Trophoblast cell (in vitro differentiated cells and primary cell): ENCODE measurements around the gene CYGB.

Source experiments
- DNase-seq, 2 donors: peaks; one replicate each; pipeline ENCODE4 v3.0.0-alpha.2; 2016
- H2AFZ ChIP-seq: 2 replicates; pipeline ENCODE4 v1.6.1; 2013; ENCODE audit warnings: low read length, moderate library complexity, mild to moderate bottlenecking; ENCODE audit not compliant: insufficient read depth, poor library complexity
- H2AK5ac ChIP-seq: 2 replicates; pipeline ENCODE4 v1.6.1; 2013; ENCODE audit warnings: mild to moderate bottlenecking, low read length
- H2BK120ac ChIP-seq: 2 replicates; pipeline ENCODE4 v1.6.1; 2013; ENCODE audit warnings: low read length, mild to moderate bottlenecking, moderate library complexity; ENCODE audit not compliant: insufficient read depth, poor library complexity
- H2BK12ac ChIP-seq: 2 replicates; pipeline ENCODE4 v1.6.1; 2013; ENCODE audit warnings: mild to moderate bottlenecking, low read length, moderate library complexity
- H2BK5ac ChIP-seq: 2 replicates; pipeline ENCODE4 v1.6.1; 2013; ENCODE audit warnings: low read length, low read depth, moderate library complexity, mild to moderate bottlenecking; ENCODE audit not compliant: poor library complexity
- H3K14ac ChIP-seq: 2 replicates; pipeline ENCODE4 v1.6.1; 2013; ENCODE audit warnings: mild to moderate bottlenecking, low read length
- H3K18ac ChIP-seq: 2 replicates; pipeline ENCODE4 v1.6.1; 2013; ENCODE audit warnings: mild to moderate bottlenecking, low read length
- H3K23ac ChIP-seq: 2 replicates; pipeline ENCODE4 v1.6.1; 2013; ENCODE audit warnings: low read length
- H3K27ac ChIP-seq: 2 replicates; pipeline ENCODE4 v1.5.1; 2013; ENCODE audit warnings: low read depth, mild to moderate bottlenecking, inconsistent platforms, low read length, moderate library complexity
- H3K27me3 ChIP-seq: 2 replicates; pipeline ENCODE4 v1.6.1; 2013; ENCODE audit warnings: inconsistent platforms, mild to moderate bottlenecking, low read length, moderate library complexity; ENCODE audit not compliant: insufficient read depth
- H3K36me3 ChIP-seq, 2 experiments: 1 replicate in 1 of 2; 2 replicates in 1 of 2; pipeline ENCODE4 v1.6.1; 2013; ENCODE audit warnings: low read length in 2 of 2, mild to moderate bottlenecking in 2 of 2, moderate library complexity in 1 of 2; ENCODE audit not compliant: insufficient read depth in 2 of 2, control insufficient read depth in 1 of 2
- H3K4ac ChIP-seq: 2 replicates; pipeline ENCODE4 v1.6.1; 2013; ENCODE audit warnings: low read depth, mild to moderate bottlenecking, low read length, moderate library complexity
- H3K4me1 ChIP-seq, 2 experiments: 1 replicate in 1 of 2; 2 replicates in 1 of 2; pipeline ENCODE4 v1.6.1; 2013; ENCODE audit warnings: low read length in 2 of 2, mild to moderate bottlenecking in 2 of 2, moderate library complexity in 1 of 2; ENCODE audit not compliant: insufficient read depth in 2 of 2, control insufficient read depth in 1 of 2
- H3K4me2 ChIP-seq: 2 replicates; pipeline ENCODE4 v1.6.1; 2013; ENCODE audit warnings: inconsistent platforms, mild to moderate bottlenecking, low read length, moderate library complexity
- H3K4me3 ChIP-seq: 2 replicates; pipeline ENCODE4 v1.5.1; 2013; ENCODE audit warnings: mild to moderate bottlenecking, low read depth, low read length, inconsistent platforms
- H3K79me1 ChIP-seq: one replicate; pipeline ENCODE4 v1.6.1; 2013; ENCODE audit warnings: low read length
- H3K79me2 ChIP-seq: 2 replicates; pipeline ENCODE4 v1.6.1; 2013; ENCODE audit warnings: low read length, mild to moderate bottlenecking; ENCODE audit not compliant: control insufficient read depth, insufficient read depth, poor library complexity
- H3K9ac ChIP-seq: 2 replicates; pipeline ENCODE4 v1.6.1; 2013; ENCODE audit warnings: mild to moderate bottlenecking, low read length
- H3K9me3 ChIP-seq: 2 replicates; pipeline ENCODE4 v1.6.1; 2013; ENCODE audit warnings: low read depth, mild to moderate bottlenecking, control low read depth, inconsistent platforms, low read length; ENCODE audit not compliant: insufficient read depth
- H4K12ac ChIP-seq: 2 replicates; pipeline ENCODE4 v1.6.1; 2013; ENCODE audit warnings: low read depth, mild to moderate bottlenecking, low read length, moderate library complexity
- H4K8ac ChIP-seq: 2 replicates; pipeline ENCODE4 v1.6.1; 2013; ENCODE audit warnings: low read depth, mild to moderate bottlenecking, low read length, moderate library complexity
- H4K91ac ChIP-seq: one replicate; pipeline ENCODE4 v1.6.1; 2013; ENCODE audit warnings: low read depth, mild to moderate bottlenecking, low read length, moderate library complexity
- WGBS: extraction: QIAGEN DNeasy Blood & Tissue Kit; methylation state at CpG from one replicate; pipeline ENCODE4 v1.1.7; 2013; ENCODE audit warnings: missing lambda C conversion rate; ENCODE audit not compliant: insufficient read length, insufficient coverage; ENCODE audit errors: extremely low coverage; 5-methylcytosine and 5-hydroxymethylcytosine counted together

Gene CYGB

DNA sequence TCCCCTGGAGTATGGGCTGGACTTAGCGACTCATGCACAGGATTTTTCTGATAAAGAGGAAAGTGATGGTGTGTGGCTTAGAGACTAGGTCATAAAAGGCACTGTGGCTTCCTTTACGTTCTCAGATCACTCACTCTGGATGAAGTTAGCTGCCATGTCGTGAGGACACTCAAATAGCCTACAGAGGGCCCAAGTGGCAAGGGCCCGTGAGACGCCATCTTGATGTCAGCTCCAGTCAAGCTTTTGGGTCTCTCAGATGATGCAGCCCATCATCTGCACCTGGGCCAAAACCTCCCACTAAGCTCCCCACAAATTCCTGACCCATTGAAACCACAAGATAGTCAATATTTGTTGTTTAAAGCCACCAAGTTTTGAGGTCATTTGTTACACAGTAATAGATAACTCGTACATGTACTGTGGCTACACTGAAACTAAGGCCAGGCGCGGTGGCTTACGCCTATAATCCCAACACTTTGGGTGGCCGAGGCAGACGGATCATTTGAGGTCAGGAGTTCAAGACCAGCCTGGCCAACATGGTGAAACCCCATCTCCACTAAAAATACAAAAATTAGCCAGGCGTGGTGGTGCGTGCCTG lies 33.5 kb upstream of the CYGB start:
- H3K36me3 ChIP-seq = peaks cover 5 to 8% of the 10 kb centered on the region in 2 experiments
- H3K4ac ChIP-seq = no peak overlapping the region
- no peak overlapping the region for H2BK12ac ChIP-seq
- H3K9ac ChIP-seq = no peak overlapping the region
- no peak overlapping the region for H3K18ac ChIP-seq
- no peaks in the 10 kb centered on the region for H3K27me3 ChIP-seq
- H3K4me3 ChIP-seq = no peak overlapping the region
- H3K4me1 ChIP-seq = peaks cover 0 to 4% of the 10 kb centered on the region in 2 experiments
- no peaks in the 10 kb centered on the region for H3K9me3 ChIP-seq
- no peak overlapping the region for H4K8ac ChIP-seq
- no peak overlapping the region for H3K14ac ChIP-seq
- no peak for DNase-seq
- H3K4me2 ChIP-seq = no peak overlapping the region
- H2BK120ac ChIP-seq = no peak overlapping the region
- H2BK5ac ChIP-seq = no peak overlapping the region
- no CpG with 5 or more reads among the region's 13 CpGs for WGBS
- H2AFZ ChIP-seq = no peak overlapping the region
- H3K27ac ChIP-seq = no peak overlapping the region
- H4K12ac ChIP-seq = no peak overlapping the region
- H3K79me1 ChIP-seq = no peaks in the 10 kb centered on the region
- no peak overlapping the region for H3K23ac ChIP-seq
- no peaks in the 10 kb centered on the region for H3K79me2 ChIP-seq
- H2AK5ac ChIP-seq = no peak overlapping the region
- no peak overlapping the region for H4K91ac ChIP-seq

DNA sequence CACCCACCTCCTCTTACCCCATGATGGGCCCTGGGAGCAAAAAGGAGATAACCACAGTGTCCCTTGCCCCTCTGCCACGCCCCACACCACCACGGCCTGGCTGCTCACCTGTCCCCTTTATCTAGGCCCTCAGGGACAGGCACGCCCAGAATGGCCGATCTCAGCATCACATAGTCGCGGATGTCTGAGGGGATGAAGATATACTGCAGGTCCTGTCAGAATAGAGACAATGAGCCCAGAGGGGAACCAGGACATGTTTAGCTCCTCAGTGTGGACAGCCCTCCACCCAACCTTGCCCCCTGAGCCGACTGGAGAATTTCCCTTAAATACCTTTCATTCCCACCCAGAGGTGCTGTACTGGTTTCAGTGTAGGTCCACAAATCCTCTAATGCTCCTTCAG lies 32.9 kb upstream of the CYGB start:
- Histone ChIP-seq H3K9ac (no peak overlapping the region), H3K4me3 (no peak overlapping the region), H3K79me1 (no peaks in the 10 kb centered on the region), H2BK5ac (no peak overlapping the region), H4K8ac (no peak overlapping the region), H2BK120ac (no peak overlapping the region), H3K23ac (no peak overlapping the region), H3K4me1 (peaks cover 0 to 4% of the 10 kb centered on the region in 2 experiments), H3K9me3 (no peaks in the 10 kb centered on the region), H3K79me2 (no peaks in the 10 kb centered on the region), H4K91ac (no peak overlapping the region), H3K18ac (no peak overlapping the region), H4K12ac (no peak overlapping the region), H3K36me3 (peaks cover 5 to 13% of the 10 kb centered on the region in 2 experiments), H2AFZ (no peak overlapping the region), H3K14ac (no peak overlapping the region), H2BK12ac (no peak overlapping the region), H2AK5ac (no peak overlapping the region), H3K27ac (no peak overlapping the region), H3K4ac (no peak overlapping the region), H3K27me3 (no peaks in the 10 kb centered on the region), H3K4me2 (no peak overlapping the region)
- DNase-seq = no peak
- no CpG with 5 or more reads among the region's 7 CpGs for WGBS

DNA sequence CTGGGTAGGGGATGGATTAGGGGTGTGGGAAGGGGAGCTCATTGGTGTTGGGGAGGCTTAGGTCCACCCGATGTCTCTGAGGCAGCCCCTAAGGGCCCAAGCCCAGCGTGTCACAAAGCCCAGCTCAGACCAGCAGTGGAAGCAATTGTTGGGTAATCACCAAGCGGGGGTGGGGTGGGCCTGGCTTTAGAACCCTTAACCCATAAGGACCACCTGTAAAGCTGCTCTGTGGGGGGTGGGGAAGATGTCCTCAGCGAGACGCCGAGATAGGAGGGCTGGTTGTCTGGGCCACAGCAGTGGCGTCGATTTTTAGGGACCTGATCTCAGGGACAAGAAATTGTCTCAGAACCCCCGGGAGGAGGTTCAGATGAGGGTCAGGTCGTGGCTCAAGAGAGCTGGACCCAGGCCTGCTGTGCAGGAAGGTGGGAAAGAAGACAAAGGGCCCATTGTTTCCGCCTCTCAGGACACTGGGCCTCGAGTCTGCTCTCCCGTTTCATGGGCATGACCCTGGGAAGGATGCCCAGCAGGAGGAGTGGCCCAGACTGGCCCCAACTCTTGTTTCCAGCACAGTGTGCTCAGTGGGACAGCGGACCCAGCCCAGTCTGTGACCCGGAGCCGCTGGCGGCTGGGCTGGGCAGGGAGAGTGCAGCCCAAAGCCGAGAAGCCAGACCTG lies 32.2 kb upstream of the CYGB start:
- Histone ChIP-seq H3K4me3 (no peak overlapping the region), H4K8ac (no peak overlapping the region), H2AFZ (no peak overlapping the region), H4K12ac (no peak overlapping the region), H3K9me3 (no peaks in the 10 kb centered on the region), H3K4me2 (no peak overlapping the region), H3K27me3 (no peaks in the 10 kb centered on the region), H3K27ac (no peak overlapping the region), H2AK5ac (no peak overlapping the region), H3K4me1 (peaks cover 0 to 4% of the 10 kb centered on the region in 2 experiments), H3K9ac (no peak overlapping the region), H3K4ac (no peak overlapping the region), H4K91ac (no peak overlapping the region), H3K23ac (no peak overlapping the region), H2BK120ac (no peak overlapping the region), H3K79me2 (no peaks in the 10 kb centered on the region), H3K79me1 (no peaks in the 10 kb centered on the region), H3K18ac (no peak overlapping the region), H2BK12ac (no peak overlapping the region), H3K14ac (no peak overlapping the region), H3K36me3 (peaks cover 5 to 18% of the 10 kb centered on the region in 2 experiments), H2BK5ac (no peak overlapping the region)
- DNase-seq = no peak
- no CpG with 5 or more reads among the region's 18 CpGs for WGBS

DNA sequence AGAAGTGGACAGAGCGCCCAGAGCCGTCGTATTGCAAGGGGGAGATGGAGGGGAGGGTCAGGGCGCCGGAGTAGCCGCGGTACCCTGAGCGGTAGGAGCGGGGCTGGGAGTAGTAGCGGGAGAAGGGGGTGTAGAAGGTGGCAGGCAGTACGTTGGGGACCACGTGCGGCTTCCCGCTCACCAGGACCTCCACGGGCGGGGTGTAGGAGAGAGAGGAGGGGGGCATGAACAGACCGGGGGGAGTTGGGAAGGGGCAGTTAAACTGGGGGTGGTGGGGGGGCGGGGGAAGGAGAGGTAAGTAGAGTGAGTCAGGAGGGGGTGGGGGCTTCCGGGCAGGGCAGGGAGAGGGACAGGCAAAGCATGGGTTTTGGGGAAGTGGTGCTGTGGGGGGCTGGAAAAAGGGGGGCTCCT lies 31.3 kb upstream of the CYGB start:
- Histone ChIP-seq H3K4me3 (no peak overlapping the region), H4K91ac (no peak overlapping the region), H4K12ac (no peak overlapping the region), H3K14ac (no peak overlapping the region), H3K79me2 (no peaks in the 10 kb centered on the region), H2BK12ac (no peak overlapping the region), H4K8ac (no peak overlapping the region), H3K4me1 (peaks cover 0 to 4% of the 10 kb centered on the region in 2 experiments), H3K36me3 (peaks cover 7 to 20% of the 10 kb centered on the region in 2 experiments), H2AFZ (no peak overlapping the region), H2BK120ac (no peak overlapping the region), H3K23ac (no peak overlapping the region), H3K9me3 (no peaks in the 10 kb centered on the region), H2BK5ac (no peak overlapping the region), H3K18ac (no peak overlapping the region), H2AK5ac (no peak overlapping the region), H3K27ac (no peak overlapping the region), H3K9ac (no peak overlapping the region), H3K27me3 (no peaks in the 10 kb centered on the region), H3K79me1 (no peaks in the 10 kb centered on the region), H3K4me2 (no peak overlapping the region), H3K4ac (no peak overlapping the region)
- DNase-seq = no peak
- WGBS = no CpG with 5 or more reads among the region's 19 CpGs
